HL-60/S4 treated with retinoic acid at 250 ng/mL for 4 days and 3 days (cell line): ENCODE results near the gene WDR35.

Source experiments
- in situ Hi-C: fragments of 300-500 bp; cut with MboI; formaldehyde crosslinking; loops from 2 replicates; pipeline ENCODE4 v1.7.0; 2022; ENCODE audit warnings: low sequenced_read_pairs

Gene WDR35

GRCh38 chr2:19873014-19873413 lies 116.9 kb downstream of the WDR35 start:
- in situ Hi-C loops = loop anchor here (25.0 kb wide), 3 partner anchors 511 to 1361 kb away; partner anchors contain the start of gene OSR1

GRCh38 chr2:19872302-19872701 lies 117.6 kb downstream of the WDR35 start:
- in situ Hi-C loops = loop anchor here (25.0 kb wide), 3 partner anchors 510 to 1360 kb away; partner anchors contain the start of gene OSR1

GRCh38 chr2:19871836-19872235 lies 118.1 kb downstream of the WDR35 start:
- in situ Hi-C loops = loop anchor here (25.0 kb wide), 3 partner anchors 510 to 1360 kb away; partner anchors contain the start of gene OSR1

GRCh38 chr2:19870792-19871191 lies 119.1 kb downstream of the WDR35 start:
- in situ Hi-C loops = loop anchor here (25.0 kb wide), 3 partner anchors 508 to 1358 kb away; partner anchors contain the start of gene OSR1

GRCh38 chr2:19868701-19869580 lies 121.0 kb downstream of the WDR35 start:
- in situ Hi-C loops = loop anchor here (25.0 kb wide), 3 partner anchors 507 to 1357 kb away; partner anchors contain the start of gene OSR1

DNA sequence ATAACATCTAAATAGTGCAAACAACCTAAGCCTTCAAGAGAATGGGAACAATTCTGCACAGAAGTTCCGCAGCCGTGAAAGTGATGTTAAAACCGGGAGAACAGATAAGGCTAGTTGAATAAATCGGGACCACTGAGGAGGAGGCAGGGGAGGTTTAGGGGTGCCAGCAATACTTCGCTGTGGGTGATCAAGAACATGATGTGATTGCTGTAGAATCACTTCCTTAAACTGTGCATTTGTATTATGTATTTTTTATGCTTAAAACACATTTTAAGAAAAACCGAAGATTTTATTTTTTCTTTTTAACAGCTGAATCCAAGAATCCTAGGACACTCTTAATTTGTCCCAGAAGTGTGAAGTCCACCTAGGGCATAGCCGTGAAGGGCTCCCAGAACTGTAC lies 121.7 kb downstream of the WDR35 start:
- in situ Hi-C loops = loop anchor here (25.0 kb wide), 3 partner anchors 506 to 1356 kb away; partner anchors contain the start of gene OSR1

- in situ Hi-C loops = loop anchor here (25.0 kb wide), 3 partner anchors 504 to 1354 kb away; partner anchors contain the start of gene OSR1
These were observed 123.1 kb downstream of the WDR35 start for GRCh38 chr2:19866771-19867170.

DNA sequence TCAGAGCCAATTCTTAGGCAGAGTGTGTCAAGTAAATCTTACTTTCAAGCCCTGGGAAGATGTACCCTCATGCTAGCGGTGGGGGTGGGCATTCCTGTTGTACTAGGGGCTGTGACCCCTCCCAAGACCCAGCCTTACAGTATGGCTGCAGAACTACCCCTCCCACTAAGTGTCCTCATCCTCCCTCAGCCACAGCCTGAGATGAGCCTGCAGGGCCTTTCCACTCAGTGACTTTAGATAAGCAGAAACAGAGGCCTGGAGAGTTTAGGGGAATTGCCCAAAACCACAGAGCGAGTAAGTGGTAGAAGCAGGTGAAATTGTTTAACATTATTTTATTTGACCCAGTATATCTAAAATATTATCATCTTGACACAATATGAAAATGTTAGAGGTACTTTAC lies 124.8 kb downstream of the WDR35 start:
- in situ Hi-C loops = loop anchor here (25.0 kb wide), 3 partner anchors 503 to 1353 kb away; partner anchors contain the start of gene OSR1

DNA sequence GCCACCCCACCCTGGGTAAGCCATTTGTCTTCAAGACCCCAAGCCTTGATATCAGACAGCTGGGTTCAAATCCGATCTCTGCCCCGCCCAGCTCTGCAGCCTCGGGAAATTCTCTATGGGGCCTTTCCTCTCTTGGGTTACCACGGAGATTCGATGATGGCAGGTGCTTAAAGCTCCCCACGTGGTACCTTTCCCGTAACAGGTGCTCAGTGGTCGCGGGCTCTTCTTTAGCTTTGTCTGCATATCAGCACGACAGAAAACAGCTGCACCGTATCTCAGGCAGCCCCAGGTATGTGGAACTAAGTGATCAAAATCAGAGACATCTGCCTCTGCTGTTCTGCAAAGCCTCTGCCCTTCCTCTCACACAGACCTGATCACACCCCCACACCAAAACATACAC lies 125.5 kb downstream of the WDR35 start:
- in situ Hi-C loops = loop anchor here (25.0 kb wide), 3 partner anchors 502 to 1352 kb away; partner anchors contain the start of gene OSR1

- in situ Hi-C loops = loop anchor here (25.0 kb wide), 3 partner anchors 501 to 1351 kb away; partner anchors contain the start of gene OSR1
These were observed 126.4 kb downstream of the WDR35 start for GRCh38 chr2:19863303-19864041.

DNA sequence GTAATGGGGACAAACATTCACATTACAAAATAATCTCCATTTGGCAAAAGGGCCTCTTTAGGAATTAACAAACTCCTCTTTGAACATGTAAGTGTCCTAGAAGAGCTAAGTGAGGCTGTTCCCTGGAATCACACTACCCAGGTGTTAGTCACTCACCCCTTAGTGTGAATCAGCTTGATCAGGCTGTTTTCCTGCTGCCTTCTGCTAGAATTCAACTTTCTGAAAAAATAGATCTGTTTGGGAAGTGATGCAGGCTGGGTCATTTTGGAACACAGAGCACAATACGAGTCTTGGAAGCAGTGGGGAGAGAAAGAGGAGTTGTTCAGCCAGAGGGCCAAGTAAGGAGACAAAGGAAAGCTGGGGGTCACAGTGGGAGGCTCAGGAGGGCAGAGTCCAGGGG lies 128.1 kb downstream of the WDR35 start:
- in situ Hi-C loops = loop anchor here (25.0 kb wide), 3 partner anchors 500 to 1350 kb away; partner anchors contain the start of gene OSR1
